OCI-LY1 (cell line): ENCODE data around the gene GNAO1.

ENCODE experiments used
- H2AFZ ChIP-seq: fragments of 200-600 bp; sonication (generic), shearing (Covaris generic); 2 replicates; pipeline ENCODE4 v1.6.0; 2014; ENCODE audit warnings: antibody characterized with exemption, mild to moderate bottlenecking, low read length
- H3F3A ChIP-seq: fragments of 200-600 bp; sonication (generic), shearing (Covaris generic); 2 replicates; pipeline ENCODE4 v1.6.0; 2014; ENCODE audit warnings: mild to moderate bottlenecking, antibody characterized with exemption, low read length, moderate library complexity; ENCODE audit not compliant: insufficient read depth
- H3K27ac ChIP-seq: fragments of 200-600 bp; sonication (generic); 2 replicates; pipeline ENCODE4 v1.5.1; 2014; ENCODE audit warnings: low read length, mixed run types, mild to moderate bottlenecking, low read depth; ENCODE audit not compliant: poor library complexity, severe bottlenecking
- H3K27me3 ChIP-seq: fragments of 200-600 bp; sonication (generic); 2 replicates; pipeline ENCODE4 v1.6.0; 2014; ENCODE audit warnings: antibody characterized with exemption, mild to moderate bottlenecking, low read length, moderate library complexity; ENCODE audit not compliant: insufficient read depth
- H3K36me3 ChIP-seq: fragments of 200-600 bp; sonication (generic); 2 replicates; pipeline ENCODE4 v1.6.1; 2014; ENCODE audit warnings: mild to moderate bottlenecking, antibody characterized with exemption, low read length, moderate library complexity, mixed read lengths; ENCODE audit not compliant: insufficient read depth
- H3K4me1 ChIP-seq: fragments of 200-600 bp; sonication (generic); 2 replicates; pipeline ENCODE4 v1.5.1; 2014; ENCODE audit warnings: mild to moderate bottlenecking, low read length, moderate library complexity; ENCODE audit not compliant: insufficient read depth, severe bottlenecking
- H3K4me2 ChIP-seq: fragments of 200-600 bp; sonication (generic), shearing (Covaris generic); 2 replicates; pipeline ENCODE4 v1.6.1; 2014; ENCODE audit warnings: low read length
- H3K4me3 ChIP-seq: fragments of 200-600 bp; sonication (generic); 2 replicates; pipeline ENCODE4 v1.5.1; 2014; ENCODE audit warnings: low read length, low read depth, mild to moderate bottlenecking, mixed read lengths; ENCODE audit not compliant: poor library complexity, severe bottlenecking
- H3K79me2 ChIP-seq: fragments of 200-600 bp; shearing (Covaris generic); 2 replicates; pipeline ENCODE4 v1.6.1; 2016; ENCODE audit warnings: mixed run types, low read length, mixed read lengths; ENCODE audit not compliant: insufficient read depth
- H3K9ac ChIP-seq: fragments of 200-600 bp; sonication (generic), shearing (Covaris generic); 2 replicates; pipeline ENCODE4 v1.6.1; 2014; ENCODE audit warnings: mild to moderate bottlenecking, low read length, mixed read lengths
- H3K9me2 ChIP-seq: fragments of 200-600 bp; sonication (generic), shearing (Covaris generic); 2 replicates; pipeline ENCODE4 v1.6.1; 2014; ENCODE audit warnings: low read depth, mild to moderate bottlenecking, low read length, mixed read lengths
- H3K9me3 ChIP-seq: fragments of 200-600 bp; shearing (Covaris generic); 2 replicates; pipeline ENCODE4 v1.6.1; 2014; ENCODE audit warnings: low read length, mixed read lengths
- H4K20me1 ChIP-seq: fragments of 200-600 bp; sonication (generic), shearing (Covaris generic); 2 replicates; pipeline ENCODE4 v1.6.0; 2016; ENCODE audit warnings: mild to moderate bottlenecking, low read length; ENCODE audit not compliant: insufficient read depth
- CTCF ChIP-seq: fragments of 200-600 bp; sonication (generic), shearing (Covaris generic); IDR thresholded peaks from 2 replicates; pipeline ENCODE4 v1.5.1; 2017; ENCODE audit warnings: mild to moderate bottlenecking, antibody characterized with exemption, low read length, moderate library complexity, mixed read lengths
- EZH2 ChIP-seq: fragments of 200-600 bp; sonication (generic), shearing (Covaris generic); IDR thresholded peaks from 2 replicates; pipeline ENCODE4 v1.8.0; 2017; ENCODE audit warnings: borderline replicate concordance, mixed run types, mild to moderate bottlenecking, antibody characterized with exemption, low read length, moderate library complexity, mixed read lengths

Gene GNAO1

GRCh38 chr16:56196381-56196780, 5.1 kb downstream of the GNAO1 start:
- Histone ChIP-seq H3K4me2 (no peak overlapping the region), H3F3A (no peaks in the 10 kb centered on the region), H3K9ac (no peak overlapping the region), H2AFZ (no peak overlapping the region), H3K79me2 (no peaks in the 10 kb centered on the region), H3K36me3 (no peaks in the 10 kb centered on the region), H3K9me3 (no peaks in the 10 kb centered on the region), H3K27ac (no peak overlapping the region), H3K4me1 (no peaks in the 10 kb centered on the region), H3K4me3 (no peak overlapping the region), H3K27me3 (no peaks in the 10 kb centered on the region), H4K20me1 (no peaks in the 10 kb centered on the region), H3K9me2 (no peaks in the 10 kb centered on the region)
- TF ChIP-seq CTCF (no peak), EZH2 (no peak)

- Histone ChIP-seq H4K20me1 (no peaks in the 10 kb centered on the region), H3K27ac (no peak overlapping the region), H3K79me2 (no peaks in the 10 kb centered on the region), H3K36me3 (no peaks in the 10 kb centered on the region), H2AFZ (no peak overlapping the region), H3K4me2 (no peak overlapping the region), H3K4me3 (no peak overlapping the region), H3K9me3 (no peaks in the 10 kb centered on the region), H3K4me1 (no peaks in the 10 kb centered on the region), H3K9ac (no peak overlapping the region), H3K27me3 (no peaks in the 10 kb centered on the region), H3K9me2 (no peaks in the 10 kb centered on the region), H3F3A (no peaks in the 10 kb centered on the region)
- TF ChIP-seq EZH2, result no peak
- TF ChIP-seq CTCF, result no peak
Observed at GRCh38 chr16:56197192-56197992, 6.1 kb downstream of the GNAO1 start.

GRCh38 chr16:56198006-56198754, 6.9 kb downstream of the GNAO1 start:
- H4K20me1 ChIP-seq, result no peaks in the 10 kb centered on the region
- no peak overlapping the region for H3K4me3 ChIP-seq
- H3K36me3 ChIP-seq, result no peaks in the 10 kb centered on the region
- no peaks in the 10 kb centered on the region for H3K79me2 ChIP-seq
- no peak overlapping the region for H3K4me2 ChIP-seq
- H3K9me2 ChIP-seq, result no peaks in the 10 kb centered on the region
- no peaks in the 10 kb centered on the region for H3K4me1 ChIP-seq
- H2AFZ ChIP-seq, result no peak overlapping the region
- no peak overlapping the region for H3K9ac ChIP-seq
- H3F3A ChIP-seq, result no peaks in the 10 kb centered on the region
- TF ChIP-seq EZH2, result no peak
- no peak for TF ChIP-seq CTCF
- no peak overlapping the region for H3K27ac ChIP-seq
- H3K9me3 ChIP-seq, result no peaks in the 10 kb centered on the region
- H3K27me3 ChIP-seq, result no peaks in the 10 kb centered on the region
